ENCODE data around the gene SRSF4.
"Not testable (repeated sequence)": the region's sequence is repeated elsewhere in the genome, so short reads cannot be mapped to it uniquely, and the experiment has no call there.

Gene SRSF4

GRCh38 chr1:29164588-29164987, 17.1 kb downstream of the SRSF4 start:
- no peak for DNase-seq (ENCODE audit: low read depth, low spot score)

- no peak for DNase-seq (ENCODE audit: low read depth, low spot score)
These were observed 19.1 kb downstream of the SRSF4 start for GRCh38 chr1:29162476-29163138.

GRCh38 chr1:29162025-29162424, 19.7 kb downstream of the SRSF4 start:
- no peak for DNase-seq (ENCODE audit: low read depth, low spot score)

GRCh38 chr1:29159773-29160172, 21.9 kb downstream of the SRSF4 start:
- no peak for DNase-seq (ENCODE audit: low read depth, low spot score)

GRCh38 chr1:29157269-29157601, 24.5 kb downstream of the SRSF4 start:
- DNase-seq (ENCODE audit: low read depth, low spot score), result no peak

DNA sequence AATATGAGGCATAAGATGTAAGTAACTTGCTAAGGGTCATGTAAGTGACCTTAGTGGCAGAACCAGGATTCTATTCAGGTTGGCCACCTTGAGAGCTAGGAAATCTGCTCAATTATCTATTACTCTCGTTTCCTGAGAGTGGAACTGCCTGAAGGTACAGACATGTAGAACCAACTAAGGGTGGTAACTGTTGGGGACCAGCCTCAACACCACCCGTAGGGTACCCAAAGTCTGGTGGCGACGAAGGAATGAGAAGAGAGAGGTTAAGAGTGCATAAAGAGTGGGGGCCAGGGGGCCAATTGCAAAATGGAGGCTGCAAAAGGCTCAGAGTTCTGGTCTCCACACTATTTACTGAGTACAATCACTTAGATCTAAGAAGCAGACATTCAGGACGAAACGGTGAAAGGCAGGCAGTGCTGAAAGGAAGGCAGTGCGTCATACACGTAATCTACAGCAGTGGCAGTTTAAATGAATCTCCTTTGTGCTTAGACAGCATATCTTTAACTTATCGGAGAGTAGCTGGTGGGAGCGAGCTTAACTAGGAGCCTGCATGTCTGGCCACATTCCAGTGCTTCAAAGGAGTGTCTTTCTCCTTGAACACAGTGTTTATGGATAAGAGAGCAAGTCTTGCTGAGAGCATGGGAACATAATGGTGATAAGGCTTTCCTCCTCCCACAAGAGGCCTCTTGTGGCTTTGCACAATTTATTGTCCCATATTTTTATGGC, 25.0 kb downstream of the SRSF4 start:
- DNase-seq (ENCODE audit: low read depth, low spot score), result peak; percentile 67

- DNase-seq (ENCODE audit: low read depth, low spot score), result no peak
These were observed 29.5 kb downstream of the SRSF4 start for GRCh38 chr1:29152046-29152805.

DNA sequence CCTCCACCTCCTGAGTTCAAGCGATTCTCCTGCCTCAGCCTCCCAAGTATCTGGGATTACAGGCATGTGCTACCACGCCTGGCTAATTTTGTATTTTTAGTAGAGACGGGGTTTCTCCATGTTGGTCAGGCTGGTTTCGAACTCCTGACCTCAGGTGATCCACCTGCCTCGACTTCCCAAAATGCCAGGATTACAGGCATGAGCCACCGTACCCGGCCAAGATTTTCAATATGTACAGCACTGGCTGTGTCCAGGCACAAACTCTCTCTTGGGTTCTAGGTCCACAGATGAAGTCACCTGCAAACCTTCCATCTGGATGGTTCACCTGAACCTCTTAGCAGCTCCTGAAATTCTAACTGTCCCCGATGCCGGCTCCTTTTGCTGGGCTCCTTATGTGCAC, 31.4 kb downstream of the SRSF4 start:
- DNase-seq (ENCODE audit: low read depth, low spot score), result not testable (repeated sequence)

DNA sequence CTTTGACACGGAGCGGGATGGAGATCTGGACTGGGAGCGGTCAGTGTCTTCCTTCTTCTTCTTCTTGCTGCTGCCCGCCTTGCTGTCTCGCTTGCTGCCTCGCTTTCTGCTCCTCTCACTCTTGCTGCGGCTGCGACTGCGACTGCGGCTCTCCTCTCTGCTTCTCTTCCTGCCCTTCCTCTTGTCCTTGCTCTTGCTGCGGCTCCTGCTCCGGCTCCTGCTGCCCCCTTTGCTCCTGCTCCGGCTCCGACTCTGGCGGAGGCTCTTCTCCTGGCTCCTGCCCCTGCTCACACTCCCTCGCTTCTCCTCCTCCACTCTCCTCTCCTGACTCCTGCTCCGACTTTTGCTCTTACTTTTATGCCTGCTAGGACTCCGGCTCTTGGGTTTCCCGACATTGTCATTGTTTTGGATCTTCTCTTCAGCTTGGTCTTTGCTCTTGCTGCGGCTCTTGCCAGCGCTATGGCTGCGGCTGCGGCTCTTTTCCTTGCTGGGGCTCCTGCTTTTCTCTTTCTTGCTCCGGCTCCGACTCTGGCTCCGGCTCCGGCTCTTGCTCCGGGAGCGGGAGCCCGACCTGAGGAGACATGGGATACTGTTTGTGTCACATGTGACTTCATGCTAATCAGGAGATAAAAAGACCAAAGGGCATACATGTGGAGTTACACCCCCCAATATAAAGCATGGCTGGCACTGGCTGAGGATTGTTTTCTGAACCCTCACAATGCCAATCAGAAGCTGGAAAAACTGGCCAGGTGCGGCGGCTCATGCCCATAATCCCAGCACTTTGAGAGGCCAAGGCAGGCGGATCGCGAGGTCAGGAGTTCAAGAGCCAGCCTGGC, 32.8 kb downstream of the SRSF4 start:
- DNase-seq (ENCODE audit: low read depth, low spot score), result no peak

GRCh38 chr1:29145739-29146437, 35.8 kb downstream of the SRSF4 start:
- peak; percentile 71 for DNase-seq (ENCODE audit: low read depth, low spot score)

- DNase-seq (ENCODE audit: low read depth, low spot score), result no peak
These were observed 37.5 kb downstream of the SRSF4 start for GRCh38 chr1:29144178-29144577.

GRCh38 chr1:29142714-29143113, 39.0 kb downstream of the SRSF4 start:
- no peak for DNase-seq (ENCODE audit: low read depth, low spot score)

DNA sequence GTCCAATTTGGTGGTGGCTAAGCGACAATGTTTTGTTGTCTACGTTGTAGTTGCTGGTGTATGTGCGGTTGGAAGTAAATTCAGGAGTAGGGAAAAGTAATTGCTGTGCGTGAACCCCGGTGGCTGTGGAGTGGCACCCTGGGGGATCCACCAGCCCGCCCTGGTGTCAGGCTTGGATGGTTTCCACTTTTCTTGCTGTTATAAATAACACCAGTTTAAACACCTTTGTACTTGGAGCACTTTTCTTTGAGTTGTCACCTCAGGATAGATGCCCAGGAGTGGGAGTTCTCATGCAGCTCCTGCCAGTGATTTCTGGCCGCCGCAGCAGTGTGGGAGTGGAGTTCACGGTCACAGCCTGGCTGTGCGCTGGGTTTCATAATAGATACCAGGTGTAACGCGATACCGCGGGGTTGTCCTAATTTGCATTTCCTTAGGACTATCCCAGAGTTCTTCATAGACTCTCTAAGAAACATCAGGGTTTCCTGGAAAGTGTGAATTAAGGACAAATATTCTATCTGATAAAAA, 45.2 kb downstream of the SRSF4 start:
- DNase-seq (ENCODE audit: low read depth, low spot score), result peak; percentile 52

GRCh38 chr1:29134695-29135028, 47.0 kb downstream of the SRSF4 start:
- no peak for DNase-seq (ENCODE audit: low read depth, low spot score)

DNA sequence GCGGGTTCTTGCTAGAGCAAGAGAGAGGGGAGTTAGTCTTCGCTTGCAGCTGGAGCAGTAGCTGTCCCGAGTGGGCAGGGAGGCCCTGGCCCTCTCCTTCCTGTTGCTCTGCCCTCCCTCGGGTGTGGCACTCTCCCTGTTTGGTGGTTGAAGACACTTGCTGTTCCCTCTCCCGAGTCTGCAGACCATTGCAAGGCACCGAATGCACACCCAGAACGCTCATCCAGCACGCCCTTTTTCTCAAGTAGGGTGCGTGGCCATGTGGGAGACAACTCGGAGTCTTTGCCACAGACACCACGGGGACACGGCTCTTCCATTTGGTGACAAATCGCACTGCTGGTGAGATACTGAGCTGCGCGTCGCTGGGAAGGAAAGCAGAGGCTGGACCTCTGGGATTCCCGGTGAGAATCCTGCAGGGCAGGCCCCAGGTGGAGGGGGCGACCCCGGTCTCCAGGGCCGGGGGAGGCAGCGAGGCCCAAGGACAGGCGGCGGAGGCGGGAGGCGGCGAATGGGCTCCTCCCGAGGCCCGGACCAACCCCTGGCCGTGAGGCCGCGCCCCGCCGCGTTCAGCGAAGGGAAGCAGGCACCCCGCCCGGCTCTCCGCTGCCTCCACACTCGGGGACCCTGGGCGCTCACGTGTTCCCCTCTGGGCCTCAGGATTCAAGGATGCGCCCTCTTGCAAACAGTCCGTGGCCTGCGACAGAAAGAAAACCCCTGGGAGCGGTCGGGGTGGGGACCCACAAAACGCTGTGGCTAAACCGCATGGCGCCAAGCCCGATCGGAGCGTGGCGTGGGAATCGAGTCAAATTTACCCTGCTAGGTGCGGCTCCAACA, 47.6 kb downstream of the SRSF4 start:
- no peak for DNase-seq (ENCODE audit: low read depth, low spot score)

GRCh38 chr1:29131056-29131455, 50.6 kb downstream of the SRSF4 start:
- DNase-seq (ENCODE audit: low read depth, low spot score), result not testable (repeated sequence)

GRCh38 chr1:29129916-29130315, 51.8 kb downstream of the SRSF4 start:
- DNase-seq (ENCODE audit: low read depth, low spot score), result no peak

DNA sequence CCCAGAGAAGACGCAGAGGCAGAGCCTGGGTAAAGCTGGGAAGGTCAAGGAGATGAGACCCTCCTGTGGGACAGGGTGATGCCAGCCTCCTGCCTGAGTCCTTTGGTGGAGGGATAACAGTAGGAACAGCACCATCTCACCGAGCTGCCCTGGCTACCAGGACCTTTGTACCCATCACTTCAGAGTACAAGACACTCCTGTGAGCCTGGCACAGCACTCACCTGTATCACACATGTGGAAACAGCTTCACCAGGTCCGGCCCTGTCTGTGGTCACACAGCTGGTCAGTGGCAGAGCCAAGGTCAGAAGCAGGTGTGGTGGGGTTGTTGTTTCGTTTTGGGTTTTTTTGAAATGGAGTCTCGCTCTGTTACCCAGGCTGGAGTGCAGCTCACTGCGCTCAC, 53.0 kb downstream of the SRSF4 start:
- no peak for DNase-seq (ENCODE audit: low read depth, low spot score)

GRCh38 chr1:29126198-29126597, 55.5 kb downstream of the SRSF4 start:
- DNase-seq (ENCODE audit: low read depth, low spot score), result no peak

DNA sequence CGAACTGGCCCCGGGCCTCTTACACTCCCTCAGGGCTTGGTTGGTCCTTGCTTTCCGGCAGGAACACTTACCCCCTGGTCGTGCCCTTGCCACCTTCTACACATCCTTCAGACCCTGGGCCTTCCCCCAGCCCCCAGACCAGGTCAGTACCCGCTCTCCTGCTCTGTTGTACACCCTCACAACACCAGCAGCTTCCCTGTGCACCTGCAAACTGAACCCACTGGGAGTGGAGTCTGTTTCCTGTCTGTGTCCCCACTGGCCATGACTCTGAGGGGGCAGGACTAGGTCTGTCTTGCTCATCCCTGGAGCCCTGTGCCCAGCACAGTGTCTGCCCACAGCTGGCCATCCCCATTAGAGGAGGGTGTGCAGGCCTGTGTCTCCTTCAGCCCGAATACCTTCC, 55.9 kb downstream of the SRSF4 start:
- DNase-seq (ENCODE audit: low read depth, low spot score), result no peak

Data from astrocyte of the hippocampus (primary cell).